Gastrocnemius medialis (tissue), 4 donors: Measurements from ENCODE around the gene BTLA. TPM values are rescaled to one million over a fixed set of nuclear protein-coding genes. Genes with fewer than 3 reads are reported as not detected.
"Not testable (repeated sequence)": the region's sequence is repeated elsewhere in the genome, so short reads cannot be mapped to it uniquely, and the experiment has no call there.

Experiments
- ATAC-seq, 2 donors: fragments of 150-250 bp; one replicate each; pipeline ENCODE4 v1.9.1; 2016
- DNase-seq, 2 donors: peaks; one replicate each; pipeline ENCODE4 v3.0.0-alpha.2; 2019
- H3K27ac ChIP-seq, 4 donors: fragments of 200-600 bp; sonication (generic); 1 replicate in 1 of 4; 2 replicates in 3 of 4; pipeline ENCODE4 v1.5.1; 2016 to 2018; ENCODE audit warnings: mild to moderate bottlenecking in 2 of 4, moderate library complexity in 1 of 4
- H3K27me3 ChIP-seq, 3 donors: fragments of 200-600 bp; sonication (generic) in 2 of 3; 1 replicate in 1 of 3; 2 replicates in 2 of 3; pipeline versions ENCODE4 v1.5.1 to v1.6.0; 2016 to 2019; ENCODE audit warnings: mild to moderate bottlenecking in 1 of 3, moderate library complexity in 1 of 3
- H3K36me3 ChIP-seq, 2 donors: fragments of 200-600 bp; sonication (generic) in 1 of 2; one replicate each; pipeline ENCODE4 v1.5.1; 2017 to 2018
- H3K4me1 ChIP-seq, 2 donors: fragments of 200-600 bp; sonication (generic) in 1 of 2; one replicate each; pipeline ENCODE4 v1.5.1; 2016 to 2017; ENCODE audit warnings: mild to moderate bottlenecking in 2 of 2
- H3K4me3 ChIP-seq, 4 donors: fragments of 200-600 bp; sonication (generic) in 3 of 4; 1 replicate in 1 of 4; 2 replicates in 3 of 4; pipeline ENCODE4 v1.5.1; 2016 to 2019; ENCODE audit warnings: mild to moderate bottlenecking in 2 of 4
- H3K9me3 ChIP-seq, 3 donors: fragments of 200-600 bp; sonication (generic) in 2 of 3; 1 replicate in 1 of 3; 2 replicates in 2 of 3; pipeline ENCODE4 v1.5.1; 2016 to 2019
- POLR2A ChIP-seq, 2 donors: fragments of 450-650 bp; IDR thresholded peaks; one replicate each; pipeline ENCODE4 v1.6.1; 2017; ENCODE audit warnings: antibody characterized with exemption in 2 of 2, mild to moderate bottlenecking in 2 of 2, moderate library complexity in 2 of 2
- in situ Hi-C, 4 donors: fragments of 200-750 bp; cut with MboI; loops; one replicate each; pipeline versions ENCODE4 v1.15.0 to v1.8.0; 2017; ENCODE audit warnings: low sequenced_read_pairs in 4 of 4
- intact Hi-C: fragments of 100-400 bp; cut with DNase I; formaldehyde crosslinking; loops from one replicate; pipeline ENCODE4 v1.15.1; 2023; ENCODE audit warnings: low total_unique reads
- total RNA-seq, 4 donors: library from RNA; depleted of rRNA; stranded (reverse); fragments of >200 nt; gene quantifications; one replicate each; pipeline versions ENCODE4 v1.1.0 to v1.2.3, GENCODE V29; 2016
- TF ChIP-seq, protein P1 (sequence below), 5 experiments: fragments of 450-650 bp in 3 of 5; fragments of 200-600 bp in 2 of 5; sonication (generic) in 2 of 5; IDR thresholded peaks in 4 of 5; conservative IDR thresholded peaks in 1 of 5; 1 replicate in 4 of 5; 2 replicates in 1 of 5; pipeline ENCODE4 v1.5.1; 2016 to 2019; ENCODE audit warnings: antibody characterized with exemption in 5 of 5, mild to moderate bottlenecking in 3 of 5, moderate library complexity in 3 of 5

Gene BTLA
- total RNA-seq, 4 donors from 2014 or later = not detected

DNA sequence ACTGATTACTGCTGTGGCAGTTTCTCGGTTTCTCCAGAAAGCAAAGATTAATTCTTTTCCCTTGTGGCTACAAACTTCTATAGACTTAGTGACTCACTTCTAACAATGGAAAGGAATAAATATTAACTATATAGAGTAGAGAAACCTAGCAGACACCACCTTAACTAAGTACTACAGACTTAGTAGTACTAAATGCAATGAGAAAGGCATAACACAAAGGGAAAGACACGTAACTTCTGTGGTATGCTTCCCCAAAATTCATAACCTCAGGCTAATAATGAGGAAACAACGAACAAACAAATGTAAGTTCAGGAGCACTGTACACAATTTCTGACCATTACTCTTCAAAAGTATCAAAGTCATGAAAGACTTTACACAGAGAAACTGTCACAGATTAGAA is 31.3 kb upstream of the BTLA start:
- TF ChIP-seq, protein P1, sequence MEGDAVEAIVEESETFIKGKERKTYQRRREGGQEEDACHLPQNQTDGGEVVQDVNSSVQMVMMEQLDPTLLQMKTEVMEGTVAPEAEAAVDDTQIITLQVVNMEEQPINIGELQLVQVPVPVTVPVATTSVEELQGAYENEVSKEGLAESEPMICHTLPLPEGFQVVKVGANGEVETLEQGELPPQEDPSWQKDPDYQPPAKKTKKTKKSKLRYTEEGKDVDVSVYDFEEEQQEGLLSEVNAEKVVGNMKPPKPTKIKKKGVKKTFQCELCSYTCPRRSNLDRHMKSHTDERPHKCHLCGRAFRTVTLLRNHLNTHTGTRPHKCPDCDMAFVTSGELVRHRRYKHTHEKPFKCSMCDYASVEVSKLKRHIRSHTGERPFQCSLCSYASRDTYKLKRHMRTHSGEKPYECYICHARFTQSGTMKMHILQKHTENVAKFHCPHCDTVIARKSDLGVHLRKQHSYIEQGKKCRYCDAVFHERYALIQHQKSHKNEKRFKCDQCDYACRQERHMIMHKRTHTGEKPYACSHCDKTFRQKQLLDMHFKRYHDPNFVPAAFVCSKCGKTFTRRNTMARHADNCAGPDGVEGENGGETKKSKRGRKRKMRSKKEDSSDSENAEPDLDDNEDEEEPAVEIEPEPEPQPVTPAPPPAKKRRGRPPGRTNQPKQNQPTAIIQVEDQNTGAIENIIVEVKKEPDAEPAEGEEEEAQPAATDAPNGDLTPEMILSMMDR (IDR thresholded peaks at IDR 0.05 in 4 of 5, conservative IDR thresholded peaks at IDR 0.05 in 1 of 5) = no peak
- no peak for TF ChIP-seq POLR2A (IDR thresholded peaks at IDR 0.05)

DNA sequence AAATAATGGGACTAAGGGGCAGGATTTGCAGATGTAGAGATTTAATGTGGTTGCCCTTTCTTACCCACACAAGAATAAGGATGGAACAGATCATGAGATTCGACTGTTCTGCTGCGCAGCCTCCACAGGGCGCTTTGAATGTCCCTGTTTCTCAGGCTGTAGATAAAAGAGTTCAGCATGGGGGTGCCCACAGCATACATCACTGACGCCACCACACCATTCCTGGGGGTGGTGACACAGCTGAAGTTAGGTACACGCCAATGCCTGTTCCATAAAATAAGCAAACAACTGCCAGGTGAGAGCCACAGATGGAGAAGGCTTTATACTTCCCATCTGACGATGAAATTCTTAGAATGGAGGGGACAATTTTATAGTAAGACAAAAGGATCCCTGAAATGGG is 24.9 kb upstream of the BTLA start:
- H3K27ac ChIP-seq, H3K4me1 ChIP-seq, H3K4me3 ChIP-seq, H3K9me3 ChIP-seq, intact Hi-C loops, DNase-seq, ATAC-seq, H3K27me3 ChIP-seq: not testable (repeated sequence)
- in situ Hi-C loops = loop anchor here (10.0 to 25.0 kb wide), 6 partner anchors 187 to 412 kb away; partner anchors contain the start of genes CD200 (in 1 of the 4), GCSAM (in 1 of the 4) and SLC9C1 (in 1 of the 4)
- H3K36me3 ChIP-seq = peaks cover 0 to 15% of the 10 kb centered on the region in 2 donors

More for the DNA sequence above, 31.3 kb upstream of the BTLA start:
- Histone ChIP-seq H3K9me3 (no peaks in the 10 kb centered on the region), H3K4me3 (no peak overlapping the region), H3K27ac (no peak overlapping the region), H3K4me1 (no peaks in the 10 kb centered on the region), H3K27me3 (no peaks in the 10 kb centered on the region), H3K36me3 (peaks cover 5 to 62% of the 10 kb centered on the region in 2 donors)
- DNase-seq (no peak), ATAC-seq (no peak)
- in situ Hi-C loops (no loop called here), intact Hi-C loops (loop anchor here (5.0 to 10.0 kb wide), 2 partner anchors 238 to 416 kb away; partner anchors contain the start of gene SLC9C1)

DNA sequence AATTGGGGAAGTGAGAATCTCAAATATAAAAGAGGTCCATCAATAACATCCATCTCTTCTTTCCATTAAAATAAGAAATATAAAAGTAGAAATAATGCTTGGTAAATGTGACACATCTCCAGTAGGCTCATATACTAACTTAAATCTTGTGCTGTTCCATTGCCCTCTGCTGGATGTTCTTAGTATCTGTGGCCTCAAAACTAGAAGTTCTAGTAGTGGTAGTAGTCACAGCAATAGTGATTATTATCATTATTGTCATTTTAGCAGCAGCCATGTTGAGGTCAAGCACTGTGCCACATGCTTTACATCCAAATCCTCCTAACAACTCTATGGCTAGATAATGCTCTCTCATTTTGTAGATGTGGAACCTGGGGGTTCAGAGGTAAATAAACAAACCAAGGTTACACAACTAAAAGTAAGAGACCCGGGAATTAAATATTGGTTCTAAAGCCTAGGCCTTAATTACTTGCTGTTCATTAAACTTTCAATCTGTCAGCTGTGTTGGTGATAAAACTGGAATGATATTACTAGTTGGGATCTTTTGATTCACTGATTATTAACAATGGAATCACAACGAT is 20.2 kb upstream of the BTLA start:
- no peak overlapping the region for H3K4me3 ChIP-seq
- no peaks in the 10 kb centered on the region for H3K4me1 ChIP-seq
- H3K9me3 ChIP-seq = no peaks in the 10 kb centered on the region
- H3K27ac ChIP-seq = no peak overlapping the region
- intact Hi-C loops = loop anchor here (10.0 kb wide), 1 partner anchor 195 kb away; no protein-coding TSS in a partner anchor
- TF ChIP-seq, protein P1 (IDR thresholded peaks at IDR 0.05 in 4 of 5, conservative IDR thresholded peaks at IDR 0.05 in 1 of 5) = peak in 4 of 5 experiments; percentile 18 to 48 (median 44)
- no peak for TF ChIP-seq POLR2A (IDR thresholded peaks at IDR 0.05)
- in situ Hi-C loops = loop anchor here (10.0 to 25.0 kb wide), 6 partner anchors 182 to 407 kb away; partner anchors contain the start of genes CD200 (in 1 of the 4), GCSAM (in 1 of the 4) and SLC9C1 (in 1 of the 4)
- no peaks in the 10 kb centered on the region for H3K27me3 ChIP-seq
- DNase-seq (no peak), ATAC-seq (no peak)
- no peaks in the 10 kb centered on the region for H3K36me3 ChIP-seq

DNA sequence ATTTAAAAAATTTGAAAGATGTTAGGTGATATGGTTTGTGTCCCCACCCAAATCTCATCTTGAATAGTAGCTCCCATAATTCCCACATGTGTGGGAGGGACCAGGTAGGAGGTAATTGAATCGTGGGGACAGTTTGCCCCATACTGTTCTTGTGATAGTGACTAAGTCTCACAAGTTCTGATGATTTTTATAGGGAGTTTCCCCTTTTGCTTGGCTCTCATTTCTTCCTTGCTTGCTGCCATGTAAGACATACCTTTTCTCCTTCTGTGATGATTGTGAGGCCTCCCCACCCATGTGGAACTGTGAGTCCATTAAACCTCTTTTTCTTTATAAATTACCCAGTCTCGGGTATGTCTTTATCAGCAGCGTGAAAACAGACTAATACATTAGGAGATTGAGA is 19.7 kb upstream of the BTLA start:
- not testable (repeated sequence) for ATAC-seq, DNase-seq, H3K4me3 ChIP-seq, H3K4me1 ChIP-seq, H3K36me3 ChIP-seq, H3K27me3 ChIP-seq, H3K27ac ChIP-seq, H3K9me3 ChIP-seq
- in situ Hi-C loops = loop anchor here (25.0 kb wide), 5 partner anchors 182 to 407 kb away; partner anchors contain the start of genes CD200 (in 1 of the 4), GCSAM (in 1 of the 4) and SLC9C1 (in 1 of the 4)
- intact Hi-C loops = loop anchor here (10.0 kb wide), 1 partner anchor 194 kb away; no protein-coding TSS in a partner anchor

DNA sequence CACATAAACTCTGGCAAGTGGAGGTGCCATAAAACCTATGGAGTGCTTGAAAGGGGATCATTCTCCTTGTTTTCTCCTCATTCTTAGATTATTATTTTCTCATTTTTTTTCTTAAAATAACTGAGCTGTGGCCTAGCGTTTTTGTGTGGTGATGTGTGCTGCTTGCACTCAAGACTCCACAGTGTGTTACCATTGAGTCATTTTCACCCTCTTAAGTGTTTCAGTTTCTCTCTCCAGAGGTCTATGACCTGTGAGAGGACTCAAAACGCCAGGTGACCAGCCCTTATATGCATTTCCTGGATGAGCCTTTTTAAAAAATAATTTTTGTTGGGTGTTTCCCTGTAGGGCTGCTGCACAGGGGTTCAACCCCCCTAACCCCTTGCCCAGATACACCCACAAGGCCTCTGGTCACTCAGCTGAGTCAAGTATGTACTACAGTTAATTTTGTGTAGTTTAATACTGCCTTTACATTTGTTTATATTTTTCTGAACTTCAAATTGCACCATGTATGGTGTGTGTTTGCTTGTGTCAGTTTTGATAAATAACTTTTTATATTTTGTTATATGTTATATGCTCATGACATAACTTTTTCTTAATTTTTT is 15.4 kb upstream of the BTLA start:
- Histone ChIP-seq H3K9me3 (no peaks in the 10 kb centered on the region), H3K4me1 (no peaks in the 10 kb centered on the region), H3K27ac (no peak overlapping the region), H3K4me3 (no peak overlapping the region), H3K27me3 (no peaks in the 10 kb centered on the region), H3K36me3 (no peaks in the 10 kb centered on the region)
- ATAC-seq (no peak), DNase-seq (no peak)
- intact Hi-C loops = loop anchor here (10.0 kb wide), 1 partner anchor 190 kb away; no protein-coding TSS in a partner anchor
- TF ChIP-seq POLR2A (IDR thresholded peaks at IDR 0.05) = no peak
- TF ChIP-seq, protein P1 (IDR thresholded peaks at IDR 0.05 in 4 of 5, conservative IDR thresholded peaks at IDR 0.05 in 1 of 5) = no peak
- in situ Hi-C loops = loop anchor here (25.0 kb wide), 5 partner anchors 177 to 402 kb away; partner anchors contain the start of genes CD200 (in 1 of the 4), GCSAM (in 1 of the 4) and SLC9C1 (in 1 of the 4)
